Limb (tissue), 2 donors: ENCODE measurements around the gene TMEM184A.
A peak's percentile ranks its signal among the peaks of the same experiment; 100 is the strongest.
"Not testable (repeated sequence)": the region's sequence is repeated elsewhere in the genome, so short reads cannot be mapped to it uniquely, and the experiment has no call there.

Experiments
- DNase-seq, 2 donors: peaks; one replicate each; pipeline ENCODE4 v3.0.0-alpha.2; 2016; ENCODE audit errors: extremely low spot score in 2 of 2

Gene TMEM184A

GRCh38 chr7:1590476-1590875 is 34.5 kb upstream of the TMEM184A start:
- DNase-seq = no peak

DNA sequence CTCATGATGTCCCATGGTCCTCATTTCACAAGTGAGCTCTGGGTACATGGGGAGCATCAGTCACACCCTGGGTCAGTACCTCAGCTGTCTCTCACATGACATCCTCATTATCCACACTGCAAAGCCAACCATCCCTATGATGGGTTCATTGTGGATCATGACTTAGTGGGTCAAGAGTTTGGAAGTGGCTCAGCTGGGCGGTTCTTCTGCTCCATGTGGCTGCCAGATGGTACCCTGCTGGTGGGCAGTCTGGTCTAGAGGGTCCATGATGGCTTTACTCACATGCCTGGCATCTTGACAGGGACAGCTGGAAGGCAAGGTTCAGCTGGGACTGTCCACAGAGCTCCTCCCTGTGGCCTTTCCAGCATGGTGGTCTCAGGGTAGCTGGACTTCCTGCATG is 33.0 kb upstream of the TMEM184A start:
- DNase-seq = no peak

DNA sequence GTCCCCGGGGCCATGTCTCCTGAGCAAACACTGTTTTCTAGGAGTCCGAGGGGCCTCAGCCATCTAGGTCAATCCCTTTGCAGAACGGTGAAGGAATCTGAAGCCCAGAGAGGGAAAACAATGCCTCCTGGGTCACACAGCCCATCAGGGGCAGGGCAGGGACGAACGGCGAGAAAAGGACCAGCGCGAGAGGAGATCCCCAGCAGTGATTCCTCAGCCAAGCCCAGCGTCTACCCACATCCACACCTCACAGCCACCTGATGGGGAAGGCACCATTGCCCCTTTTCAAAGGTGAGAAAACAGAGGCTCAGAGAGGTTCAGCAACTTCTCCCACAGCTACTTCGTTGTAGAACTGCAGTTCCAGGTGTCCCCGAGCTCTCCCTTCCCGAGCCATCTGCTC is 31.7 kb upstream of the TMEM184A start:
- DNase-seq = no peak

DNA sequence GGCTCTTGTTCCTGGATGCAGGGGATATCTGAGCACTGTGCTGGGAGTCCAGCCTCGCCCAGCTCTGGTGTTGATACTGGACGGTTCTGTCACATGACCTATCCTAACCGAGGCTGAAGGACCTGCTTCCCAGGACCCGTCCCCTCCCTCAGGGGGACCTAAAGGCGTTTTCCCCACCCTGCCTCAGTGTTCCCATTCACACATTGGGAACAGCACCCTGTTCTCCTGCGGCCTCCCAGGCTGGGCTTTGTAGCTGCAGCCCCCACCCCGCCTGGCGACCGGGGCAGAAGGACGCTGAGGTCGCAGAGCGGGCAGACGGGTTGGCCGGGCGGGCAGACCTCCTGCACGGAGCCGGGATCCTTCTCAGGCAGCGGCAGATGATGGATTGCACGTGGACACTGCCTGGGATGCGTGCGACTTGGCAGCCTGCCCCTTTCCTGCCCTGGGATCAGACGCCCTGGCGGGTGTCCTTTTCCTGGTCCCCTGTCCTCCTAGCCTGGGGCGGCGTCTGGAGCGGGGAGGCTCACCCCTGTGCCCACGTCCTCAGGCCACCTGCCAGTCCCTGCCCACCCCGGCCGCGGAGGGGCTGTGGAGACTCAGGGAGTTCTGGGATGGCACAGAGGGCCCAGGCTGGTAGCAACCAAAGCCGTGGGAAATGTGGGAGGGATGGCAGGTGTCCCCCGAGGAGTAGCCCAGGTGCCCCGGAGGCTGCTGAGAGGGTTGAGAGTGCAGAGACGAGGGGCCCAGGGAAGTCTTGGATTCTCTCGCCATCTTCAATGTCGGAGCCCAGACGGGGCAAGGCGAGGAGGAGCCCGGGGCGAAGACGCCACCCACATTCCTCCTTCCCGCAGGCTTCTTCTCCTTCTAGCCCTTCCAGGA is 31.1 kb upstream of the TMEM184A start:
- DNase-seq = no peak

GRCh38 chr7:1586126-1586826 is 30.3 kb upstream of the TMEM184A start:
- DNase-seq = no peak

- DNase-seq = no peak
These were observed 29.4 kb upstream of the TMEM184A start for GRCh38 chr7:1585142-1585981.

DNA sequence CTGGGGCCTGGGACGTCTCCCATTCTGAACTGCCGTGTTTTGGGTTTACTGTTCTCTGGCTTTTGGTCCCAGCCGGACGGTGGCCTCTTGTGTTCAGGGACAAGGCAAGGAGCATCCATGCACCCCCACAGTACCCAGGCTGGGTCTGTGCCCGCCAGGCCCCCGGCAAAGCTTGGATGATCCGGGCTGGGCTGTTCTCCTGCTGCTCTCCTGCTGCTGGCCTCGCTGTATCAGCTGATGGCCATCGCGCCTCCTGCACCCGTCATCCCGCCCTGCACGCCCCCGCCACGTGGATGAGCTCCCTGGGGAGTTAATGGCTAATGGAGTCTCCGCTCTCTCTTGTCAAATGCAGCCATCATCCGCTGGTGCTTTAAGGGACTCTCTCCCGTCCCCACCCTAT is 28.7 kb upstream of the TMEM184A start:
- no peak for DNase-seq

DNA sequence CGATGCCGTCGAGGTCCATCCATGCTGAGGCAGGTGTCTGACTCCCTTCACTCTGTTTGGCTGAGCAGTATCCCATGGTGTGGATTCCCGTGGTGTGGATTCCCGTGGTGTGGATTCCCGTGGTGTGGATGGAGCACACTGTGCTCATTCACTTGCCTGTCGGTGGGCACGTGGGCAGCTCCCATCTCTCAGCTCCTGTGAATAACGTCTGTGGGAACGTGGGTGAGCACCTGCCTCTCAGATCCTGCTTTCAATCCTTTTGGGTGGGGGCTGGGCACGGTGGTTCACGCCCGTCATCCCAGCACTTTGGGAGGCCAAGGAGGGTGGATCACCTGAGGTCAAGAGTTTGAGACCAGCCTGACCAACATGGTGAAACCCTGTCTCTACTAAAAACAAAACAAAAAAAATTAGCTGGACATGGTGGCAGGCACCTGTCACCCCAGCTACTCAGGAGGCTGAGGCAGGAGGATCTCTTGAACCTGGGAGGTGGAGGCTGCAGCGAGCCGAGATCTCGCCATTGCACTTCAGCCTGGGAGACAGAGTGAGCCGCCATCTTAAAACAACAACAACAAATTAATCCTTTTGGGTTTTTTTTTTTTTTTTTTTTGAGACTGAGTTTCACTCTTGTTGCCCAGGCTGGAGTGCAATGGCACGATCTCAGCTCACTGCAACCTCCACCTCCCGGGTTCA is 27.4 kb upstream of the TMEM184A start:
- not testable (repeated sequence) for DNase-seq

GRCh38 chr7:1580422-1581030 is 24.5 kb upstream of the TMEM184A start:
- DNase-seq = no peak

DNA sequence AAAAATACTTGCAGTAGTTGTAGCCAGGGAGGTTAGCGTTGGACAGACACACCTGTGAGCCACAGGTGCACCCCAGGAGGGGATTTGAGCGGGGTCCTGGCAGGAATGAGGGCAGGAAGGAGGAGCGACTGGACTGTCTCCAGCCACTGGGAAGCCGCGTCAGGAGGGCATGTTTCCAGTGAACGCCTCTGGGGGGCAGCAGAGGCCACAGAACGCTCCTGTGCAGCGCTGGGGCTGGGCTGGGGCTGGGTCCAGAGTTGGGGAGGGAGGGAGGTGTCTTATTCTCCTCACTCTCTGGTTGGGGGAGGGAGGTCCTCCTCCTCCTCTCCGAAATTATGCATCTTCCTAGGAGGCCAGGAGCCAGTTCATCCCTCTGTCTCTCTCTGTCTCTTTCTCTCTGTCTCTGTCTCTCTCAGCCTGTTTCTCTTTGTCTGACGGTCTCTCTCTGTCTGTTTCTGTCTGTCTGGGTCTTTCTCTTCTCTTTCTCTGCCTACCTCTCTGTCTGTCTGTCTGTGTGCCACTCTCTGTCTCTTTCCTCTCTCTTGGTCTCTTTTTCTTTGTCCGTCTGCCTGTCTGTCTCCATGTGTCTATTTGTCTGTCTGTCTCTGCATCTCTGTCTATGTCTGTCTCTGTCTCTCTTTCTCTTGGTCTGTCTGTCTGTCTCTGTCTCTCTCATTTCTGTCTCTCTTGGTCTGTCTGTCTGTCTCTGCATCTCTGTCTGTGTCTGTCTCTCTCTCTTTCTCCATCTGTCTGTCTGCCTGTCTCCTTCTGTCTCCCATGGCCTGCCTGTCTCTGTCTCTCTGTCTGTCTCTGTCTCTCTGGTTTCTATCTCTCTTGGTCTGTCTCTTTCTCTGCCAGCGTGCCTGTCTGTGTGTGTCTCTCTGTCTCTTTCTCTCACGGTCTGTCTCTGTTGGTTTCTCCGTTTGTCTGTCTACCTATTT is 23.7 kb upstream of the TMEM184A start:
- peak; percentile 70 to 88 for DNase-seq

- no peak for DNase-seq
These were observed 22.5 kb upstream of the TMEM184A start for GRCh38 chr7:1578513-1578912.

- DNase-seq = no peak
These were observed 20.7 kb upstream of the TMEM184A start for GRCh38 chr7:1576521-1577253.

DNA sequence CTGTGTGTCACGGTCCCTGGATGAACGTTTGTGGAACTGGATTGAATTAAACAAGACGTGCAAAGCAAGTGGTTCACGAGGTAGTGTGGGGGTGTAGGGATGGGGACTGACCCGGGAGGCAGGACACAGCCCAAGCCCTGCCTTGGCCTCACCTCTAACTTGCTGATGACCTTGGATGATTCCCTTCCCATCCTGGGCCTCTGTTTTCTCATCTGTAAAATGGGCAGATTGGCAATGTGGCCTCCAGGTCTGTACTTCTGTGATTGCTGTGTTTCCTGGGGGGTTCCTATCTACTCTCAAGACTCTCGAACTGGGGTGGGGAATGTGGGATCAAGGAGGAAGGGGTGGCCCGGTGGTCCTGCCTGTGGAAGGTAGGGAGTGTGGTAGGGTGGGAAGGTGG is 19.8 kb upstream of the TMEM184A start:
- no peak for DNase-seq

- no peak for DNase-seq
These were observed 16.3 kb upstream of the TMEM184A start for GRCh38 chr7:1572111-1572822.

DNA sequence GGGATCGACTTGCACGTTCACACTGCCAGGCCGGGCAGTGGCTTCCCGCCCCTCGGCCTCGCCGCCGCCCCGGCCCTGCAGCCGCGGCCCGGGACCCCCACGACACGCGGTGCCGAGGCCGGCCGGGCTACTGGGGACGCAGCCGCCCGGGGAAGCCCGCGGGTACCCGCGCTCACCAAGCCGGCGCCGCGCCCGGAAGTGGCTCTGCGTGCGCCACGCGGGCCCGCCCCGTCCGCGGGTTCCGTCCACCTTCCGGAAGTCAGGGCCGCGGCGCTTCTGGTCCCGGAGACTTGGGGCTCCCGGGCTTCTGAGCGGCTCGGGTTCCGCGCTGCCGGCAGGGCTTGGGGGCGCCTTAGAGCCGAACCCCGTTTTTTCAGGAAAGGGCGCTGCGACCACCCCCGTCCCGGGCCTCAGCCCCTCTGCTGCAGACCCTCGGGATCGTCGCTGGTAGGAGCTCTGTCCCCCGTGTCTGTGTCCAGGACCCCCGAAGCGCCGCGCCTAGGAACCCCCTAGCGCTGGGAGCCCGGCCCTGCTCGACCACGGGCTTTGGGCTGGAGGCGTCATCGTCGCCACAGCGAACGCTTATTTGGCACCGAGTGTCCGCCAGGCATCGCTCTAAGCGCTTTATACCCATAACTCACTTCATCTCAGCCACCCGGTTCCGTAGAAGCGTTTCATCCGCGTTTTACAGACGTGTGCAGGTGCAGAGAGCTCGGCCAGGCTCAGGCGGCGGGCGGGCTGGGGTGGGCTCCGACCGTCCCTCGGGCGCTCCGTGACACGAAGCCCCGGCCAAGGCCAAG is 14.0 kb upstream of the TMEM184A start, which contains the start of gene PSMG3:
PSMG3 (minus strand) TSS at position 200 of the 800 bp plus-strand sequence. CDS start 693 bp downstream, outside the sequence.
- DNase-seq = peak; percentile 90 to 93

GRCh38 chr7:1569440-1569832 is 13.4 kb upstream of the TMEM184A start:
- no peak for DNase-seq

- no peak for DNase-seq
These were observed 13.0 kb upstream of the TMEM184A start for GRCh38 chr7:1569016-1569415.
